ENCODE measurements around the gene EIF1. TPM values are rescaled to one million over a fixed set of nuclear protein-coding genes. Genes with fewer than 3 reads are reported as not detected.
"Not testable (repeated sequence)": the region's sequence is repeated elsewhere in the genome, so short reads cannot be mapped to it uniquely, and the experiment has no call there.

Gene EIF1
- total RNA-seq, 1 donor: 85.5 TPM

GRCh38 chr17:41697122-41697962 lies 8.7 kb downstream of the EIF1 start:
- DNase-seq (ENCODE audit: low read depth): peak; percentile 99
- H3K4me3 ChIP-seq (ENCODE audit: low read depth, low read length): no peak overlapping the region
- no peak for TF ChIP-seq CTCF (IDR thresholded peaks at IDR 0.05; ENCODE audit: insufficient read depth, low read depth, low read length)

GRCh38 chr17:41700843-41701242 lies 12.2 kb downstream of the EIF1 start:
- not testable (repeated sequence) for H3K4me3 ChIP-seq (ENCODE audit: low read depth, low read length); DNase-seq (ENCODE audit: low read depth)

- peak; percentile 42 for DNase-seq (ENCODE audit: low read depth)
- TF ChIP-seq CTCF (IDR thresholded peaks at IDR 0.05; ENCODE audit: insufficient read depth, low read depth, low read length): no peak
Observed at GRCh38 chr17:41702712-41703111, 14.0 kb downstream of the EIF1 start.

GRCh38 chr17:41705271-41705991 lies 16.7 kb downstream of the EIF1 start:
- no peak for TF ChIP-seq CTCF (IDR thresholded peaks at IDR 0.05; ENCODE audit: insufficient read depth, low read depth, low read length)
- H3K4me3 ChIP-seq (ENCODE audit: low read depth, low read length): no peak overlapping the region
- peak; percentile 57 for DNase-seq (ENCODE audit: low read depth)

More at GRCh38 chr17:41702712-41703111, 14.0 kb downstream of the EIF1 start:
- no peak overlapping the region for H3K4me3 ChIP-seq (ENCODE audit: low read depth, low read length)

- H3K4me3 ChIP-seq (ENCODE audit: low read depth, low read length): no peak overlapping the region
- no peak for TF ChIP-seq CTCF (IDR thresholded peaks at IDR 0.05; ENCODE audit: insufficient read depth, low read depth, low read length)
- DNase-seq (ENCODE audit: low read depth): no peak
Observed at GRCh38 chr17:41707803-41708669, 19.4 kb downstream of the EIF1 start.

- H3K4me3 ChIP-seq (ENCODE audit: low read depth, low read length): no peak overlapping the region
- TF ChIP-seq CTCF (IDR thresholded peaks at IDR 0.05; ENCODE audit: insufficient read depth, low read depth, low read length): no peak
- DNase-seq (ENCODE audit: low read depth): peak; percentile 76
Observed at GRCh38 chr17:41710472-41711090, 21.9 kb downstream of the EIF1 start.
